CD4-positive, alpha-beta T cell (primary cell): Measurements from ENCODE around the gene TNFRSF18. TPM values are rescaled to one million over a fixed set of nuclear protein-coding genes. Genes with fewer than 3 reads are reported as not detected.
A peak's percentile ranks its signal among the peaks of the same experiment; 100 is the strongest.

ENCODE experiments used
- ATAC-seq: fragments of 200-7000 bp; cut with Tn5 transposase; one replicate; pipeline ENCODE4 v1.10.0; 2022; ENCODE audit warnings: mild to moderate bottlenecking; ENCODE audit not compliant: poor library complexity
- CTCF ChIA-PET: fragments of 350-600 bp; sonication (Branson Sonifier 250); formaldehyde crosslinking; loops from one replicate; lab custom pipeline; 2021; ENCODE audit warnings: antibody characterized with exemption, inconsistent platforms; lab: Charles Lee
- POLR2A ChIA-PET: fragments of 350-600 bp; sonication (Branson Sonifier 250); formaldehyde crosslinking; loops from one replicate; lab custom pipeline; 2021; ENCODE audit warnings: antibody characterized with exemption, inconsistent platforms; lab: Charles Lee
- DNase-seq, 14 experiments: peaks; one replicate each; pipeline ENCODE4 v3.0.0-alpha.2; 2013 to 2020; ENCODE audit warnings: mixed read lengths in 2 of 14
- H3K27ac ChIP-seq, 2 donors: one replicate each; pipeline versions ENCODE4 v1.5.1 to v1.7.0; 2013; ENCODE audit warnings: low read length in 2 of 2, low read depth in 1 of 2, mild to moderate bottlenecking in 1 of 2
- H3K27me3 ChIP-seq, 2 experiments: 1 replicate in 1 of 2; 2 replicates in 1 of 2; pipeline versions ENCODE4 v1.6.1 to v1.7.0; 2013; ENCODE audit warnings: low read length in 2 of 2, control low read depth in 1 of 2, mild to moderate bottlenecking in 1 of 2, moderate library complexity in 1 of 2; ENCODE audit not compliant: insufficient read depth in 2 of 2, control insufficient read depth in 1 of 2
- H3K36me3 ChIP-seq: one replicate; pipeline ENCODE4 v1.6.1; 2013; ENCODE audit warnings: low read length, control low read depth; ENCODE audit not compliant: insufficient read depth
- H3K4me1 ChIP-seq: one replicate; pipeline ENCODE4 v1.6.1; 2013; ENCODE audit warnings: low read length, control low read depth; ENCODE audit not compliant: insufficient read depth
- H3K4me3 ChIP-seq: one replicate; pipeline ENCODE4 v1.5.1; 2013; ENCODE audit warnings: mild to moderate bottlenecking, low read length, moderate library complexity
- H3K9me3 ChIP-seq, 2 experiments: 1 replicate in 1 of 2; 2 replicates in 1 of 2; pipeline versions ENCODE4 v1.6.1 to v1.7.0; 2013; ENCODE audit warnings: low read length in 2 of 2, mild to moderate bottlenecking in 2 of 2, control low read depth in 1 of 2, moderate library complexity in 1 of 2; ENCODE audit not compliant: control insufficient read depth in 1 of 2, insufficient read depth in 1 of 2
- H3K27ac Mint-ChIP-seq: one replicate; pipeline ENCODE4 v1.8.0; 2020; ENCODE audit warnings: mixed read lengths
- H3K27me3 Mint-ChIP-seq: one replicate; pipeline ENCODE4 v1.8.0; 2021; ENCODE audit warnings: mixed read lengths
- H3K36me3 Mint-ChIP-seq: one replicate; pipeline ENCODE4 v1.8.0; 2021; ENCODE audit warnings: low read depth, mixed read lengths
- H3K4me1 Mint-ChIP-seq: one replicate; pipeline ENCODE4 v1.8.0; 2021; ENCODE audit warnings: low read depth, mixed read lengths
- H3K4me3 Mint-ChIP-seq: one replicate; pipeline ENCODE4 v1.8.0; 2020; ENCODE audit warnings: mild to moderate bottlenecking, mixed read lengths
- H3K9me3 Mint-ChIP-seq: one replicate; pipeline ENCODE4 v1.8.0; 2020; ENCODE audit warnings: mixed read lengths
- intact Hi-C, 2 experiments: fragments of 100-400 bp; cut with DNase I in 1 of 2; cut with micrococcal nuclease in 1 of 2; formaldehyde crosslinking; loops; one replicate each; pipeline versions ENCODE4 v1.15.1 to v1.9.0; 2023 to 2025; cut with DNase I, micrococcal nuclease
- total RNA-seq, 174 experiments: library from RNA in 2 of 174; stranded (reverse) in 2 of 174; gene quantifications; one replicate each; pipeline ENCODE4 v1.2.3 and lab custom pipeline; 2021 to 2026
- TF ChIP-seq, protein P1 (sequence below): fragments of 200-600 bp; IDR thresholded peaks from one replicate; pipeline ENCODE4 v1.8.0; 2022; ENCODE audit warnings: antibody characterized with exemption, mild to moderate bottlenecking

The TNFRSF18 gene
- total RNA-seq, 2 experiments from 2014 or later: 14.8 to 17.8 TPM

DNA sequence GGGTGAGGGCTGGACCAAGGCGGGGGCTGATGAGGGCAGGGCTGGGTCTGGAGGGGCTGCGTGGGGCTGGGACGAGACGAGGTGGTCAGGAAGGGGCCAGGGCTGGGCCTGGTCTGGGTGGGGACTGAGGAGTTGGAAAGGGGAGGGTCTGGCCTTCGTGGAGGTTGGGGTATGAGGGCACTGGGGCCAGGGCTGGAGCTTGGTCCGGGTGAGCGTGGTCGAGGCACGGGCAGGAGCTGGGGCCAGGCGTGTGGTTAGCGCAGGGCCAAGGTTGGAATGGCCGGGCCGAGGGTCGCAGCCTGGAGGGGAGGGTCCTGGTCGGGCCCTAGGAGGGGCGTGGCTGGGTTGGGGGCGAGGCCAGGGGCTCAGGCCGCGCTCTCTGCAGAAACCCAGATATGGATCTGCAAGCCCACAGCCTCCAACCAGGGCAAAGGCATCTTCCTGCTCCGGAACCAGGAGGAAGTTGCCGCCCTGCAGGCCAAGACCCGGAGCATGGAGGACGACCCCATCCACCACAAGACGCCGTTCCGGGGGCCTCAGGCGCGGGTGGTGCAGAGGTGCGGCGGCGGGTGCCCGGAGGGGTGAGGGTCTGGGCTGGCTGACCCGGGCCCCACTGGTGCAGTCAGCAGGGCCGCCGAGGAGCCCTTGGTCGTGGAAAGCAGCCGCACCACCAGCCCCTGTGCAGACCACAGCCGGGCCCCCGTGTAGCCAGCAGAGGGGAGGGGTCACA, 23.7 kb downstream of the TNFRSF18 start:
- Mint-ChIP-seq H3K9me3 (no peaks in the 10 kb centered on the region), H3K4me1 (peaks cover 4% of the 10 kb centered on the region), H3K27ac (no peak overlapping the region), H3K4me3 (no peak overlapping the region), H3K36me3 (no peaks in the 10 kb centered on the region), H3K27me3 (peaks cover 10% of the 10 kb centered on the region)
- Histone ChIP-seq H3K4me3 (no peak overlapping the region), H3K36me3 (no peaks in the 10 kb centered on the region), H3K27ac (no peak overlapping the region), H3K4me1 (peaks cover 15% of the 10 kb centered on the region), H3K27me3 (peaks cover 0 to 4% of the 10 kb centered on the region in 2 experiments), H3K9me3 (no peaks in the 10 kb centered on the region)
- intact Hi-C loops: no loop called here
- CTCF ChIA-PET: no interaction called here
- no peak for ATAC-seq
- TF ChIP-seq, protein P1, sequence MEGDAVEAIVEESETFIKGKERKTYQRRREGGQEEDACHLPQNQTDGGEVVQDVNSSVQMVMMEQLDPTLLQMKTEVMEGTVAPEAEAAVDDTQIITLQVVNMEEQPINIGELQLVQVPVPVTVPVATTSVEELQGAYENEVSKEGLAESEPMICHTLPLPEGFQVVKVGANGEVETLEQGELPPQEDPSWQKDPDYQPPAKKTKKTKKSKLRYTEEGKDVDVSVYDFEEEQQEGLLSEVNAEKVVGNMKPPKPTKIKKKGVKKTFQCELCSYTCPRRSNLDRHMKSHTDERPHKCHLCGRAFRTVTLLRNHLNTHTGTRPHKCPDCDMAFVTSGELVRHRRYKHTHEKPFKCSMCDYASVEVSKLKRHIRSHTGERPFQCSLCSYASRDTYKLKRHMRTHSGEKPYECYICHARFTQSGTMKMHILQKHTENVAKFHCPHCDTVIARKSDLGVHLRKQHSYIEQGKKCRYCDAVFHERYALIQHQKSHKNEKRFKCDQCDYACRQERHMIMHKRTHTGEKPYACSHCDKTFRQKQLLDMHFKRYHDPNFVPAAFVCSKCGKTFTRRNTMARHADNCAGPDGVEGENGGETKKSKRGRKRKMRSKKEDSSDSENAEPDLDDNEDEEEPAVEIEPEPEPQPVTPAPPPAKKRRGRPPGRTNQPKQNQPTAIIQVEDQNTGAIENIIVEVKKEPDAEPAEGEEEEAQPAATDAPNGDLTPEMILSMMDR: no peak
- peak in 1 of 14 experiments; percentile 5 for DNase-seq
- POLR2A ChIA-PET: no interaction called here

DNA sequence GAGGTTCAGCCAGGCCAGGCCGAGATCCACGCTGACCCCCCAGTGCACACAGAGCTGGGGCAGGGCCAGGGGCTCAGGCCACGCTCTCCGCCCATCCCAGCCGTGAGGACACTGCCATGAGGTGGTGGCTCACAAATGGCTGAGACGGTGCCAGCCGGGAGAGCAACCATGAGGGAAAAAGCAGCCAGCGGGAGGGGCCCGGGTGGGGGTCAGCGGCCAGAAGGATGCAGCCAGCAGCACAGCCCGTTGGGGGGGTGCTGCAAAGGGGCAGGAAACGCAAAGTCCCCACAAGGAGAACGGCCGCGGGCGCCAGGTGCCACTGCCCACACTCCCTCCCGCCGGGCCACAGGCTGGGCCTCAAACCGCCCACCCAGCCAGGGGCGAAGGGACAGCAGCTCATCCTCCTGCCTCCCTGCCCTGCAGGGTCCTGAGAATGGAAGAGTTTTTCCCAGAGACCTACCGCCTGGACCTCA, 24.4 kb downstream of the TNFRSF18 start:
- POLR2A ChIA-PET: no interaction called here

DNA sequence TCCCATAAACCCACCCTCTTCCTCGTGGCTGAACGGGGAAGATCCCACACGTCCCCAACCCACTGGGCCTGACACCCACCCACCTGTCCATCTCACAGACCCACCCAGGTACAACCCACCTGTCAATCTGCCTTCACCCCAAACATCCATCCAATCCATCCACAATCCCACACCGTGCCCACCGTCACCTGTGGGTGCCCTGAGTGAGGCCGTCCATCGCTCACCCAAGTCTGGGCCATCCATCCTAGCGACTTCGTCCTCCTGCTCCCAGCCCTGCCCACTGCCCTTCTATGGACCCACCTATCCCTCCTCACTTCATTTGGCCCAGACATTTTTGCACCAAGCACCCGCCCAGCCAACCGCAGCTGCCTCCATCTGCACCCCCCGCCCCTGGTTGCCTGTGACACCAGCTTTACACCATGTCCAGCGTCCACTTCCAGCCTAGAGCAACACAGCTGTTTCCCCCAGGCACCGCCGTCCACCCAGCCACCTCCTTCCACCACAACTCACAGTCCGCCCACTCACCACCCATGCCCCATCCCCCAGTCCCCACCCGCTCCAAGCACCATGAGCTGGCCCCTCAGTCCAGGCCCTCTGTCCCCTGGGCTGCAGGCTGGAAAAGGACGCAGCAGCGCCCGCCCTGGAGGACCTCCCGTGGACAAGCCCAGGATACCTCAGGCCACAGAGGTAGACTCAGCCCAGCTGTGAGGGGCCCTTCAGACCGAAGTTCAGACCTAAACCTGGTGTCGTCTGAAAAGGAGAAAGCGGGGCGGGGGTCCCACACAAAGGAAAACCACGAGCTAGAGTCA, 25.1 kb downstream of the TNFRSF18 start:
- intact Hi-C loops: no loop called here
- CTCF ChIA-PET: no interaction called here

More for the DNA sequence above, 24.4 kb downstream of the TNFRSF18 start:
- peaks cover 4% of the 10 kb centered on the region for H3K4me1 Mint-ChIP-seq
- H3K9me3 Mint-ChIP-seq: no peaks in the 10 kb centered on the region
- H3K27ac Mint-ChIP-seq: no peak overlapping the region
- TF ChIP-seq, protein P1: no peak
- Histone ChIP-seq H3K4me1 (peaks cover 15% of the 10 kb centered on the region), H3K27ac (no peak overlapping the region), H3K9me3 (no peaks in the 10 kb centered on the region), H3K27me3 (peaks cover 0 to 4% of the 10 kb centered on the region in 2 experiments), H3K36me3 (no peaks in the 10 kb centered on the region), H3K4me3 (no peak overlapping the region)
- DNase-seq (peak in 1 of 14 experiments; percentile 4), ATAC-seq (no peak)
- intact Hi-C loops: no loop called here
- H3K36me3 Mint-ChIP-seq: no peaks in the 10 kb centered on the region
- CTCF ChIA-PET: no interaction called here
- peaks cover 10% of the 10 kb centered on the region for H3K27me3 Mint-ChIP-seq
- no peak overlapping the region for H3K4me3 Mint-ChIP-seq

More for the DNA sequence above, 25.1 kb downstream of the TNFRSF18 start:
- TF ChIP-seq, protein P1: no peak
- H3K27me3 ChIP-seq: peaks cover 0 to 4% of the 10 kb centered on the region in 2 experiments
- Mint-ChIP-seq H3K9me3 (no peaks in the 10 kb centered on the region), H3K27ac (no peak overlapping the region), H3K27me3 (peaks cover 10% of the 10 kb centered on the region), H3K4me1 (peaks cover 4% of the 10 kb centered on the region), H3K4me3 (no peak overlapping the region), H3K36me3 (no peaks in the 10 kb centered on the region)
- ATAC-seq: no peak
- H3K4me1 ChIP-seq: peaks cover 15% of the 10 kb centered on the region
- H3K27ac ChIP-seq: no peak overlapping the region
- H3K9me3 ChIP-seq: no peaks in the 10 kb centered on the region
- no peak overlapping the region for H3K4me3 ChIP-seq
- no peaks in the 10 kb centered on the region for H3K36me3 ChIP-seq
- POLR2A ChIA-PET: no interaction called here
- DNase-seq: peak in 1 of 14 experiments; percentile 4
